ENCODE measurements around the gene ENOX1. TPM values are rescaled to one million over a fixed set of nuclear protein-coding genes. Genes with fewer than 3 reads are reported as not detected.

The ENOX1 gene
- total RNA-seq, 1 experiment from 2014 or later = 0.26 TPM

DNA sequence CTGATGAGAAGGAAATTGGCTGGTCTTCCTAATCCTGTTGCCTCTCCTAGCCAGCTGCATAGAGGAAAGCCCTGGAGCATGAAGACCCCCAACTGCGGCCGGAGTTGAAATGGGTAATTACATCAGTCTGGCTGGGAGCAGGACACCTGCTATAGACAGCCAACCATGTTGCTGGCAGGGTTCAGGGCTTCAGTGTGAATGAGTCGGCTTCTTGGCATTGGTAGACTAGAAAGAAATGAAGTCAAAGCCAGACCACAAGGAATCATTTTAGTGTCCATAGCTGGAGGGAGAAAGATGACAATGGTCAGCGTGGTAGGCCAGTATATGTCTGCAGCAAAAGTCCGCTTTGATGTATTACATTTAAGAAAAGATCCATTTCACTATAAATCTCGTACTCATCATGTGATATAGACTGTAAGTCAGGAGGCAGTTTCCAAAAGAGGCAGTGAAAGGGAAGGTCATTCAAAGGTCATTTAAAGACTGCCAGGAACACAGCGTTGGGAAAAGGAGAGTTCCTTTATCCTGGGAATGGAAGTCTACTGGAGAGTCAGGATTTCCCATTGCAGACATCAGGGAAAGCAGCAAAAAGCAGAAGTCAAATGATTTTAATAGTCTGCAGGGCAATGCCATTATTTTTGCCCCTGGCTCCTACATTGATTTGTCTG is 500.7 kb downstream of the ENOX1 start (continued):
- TF ChIP-seq ZNF232 (CRISPR knock-in tag; IDR thresholded peaks at IDR 0.05) = no peak
- no peak for TF ChIP-seq EMX1 (CRISPR knock-in tag; IDR thresholded peaks at IDR 0.05)

- no peaks in the 10 kb centered on the region for H3K27me3 Mint-ChIP-seq (ENCODE audit: low read depth)
- ChIA-PET POLR2A (no interaction called here), CTCF (no interaction called here)
- H3K4me3 Mint-ChIP-seq = no peak overlapping the region
- DNase-seq (ENCODE audit: low spot score) (no peak), ATAC-seq (no peak)
- no peaks in the 10 kb centered on the region for H3K36me3 Mint-ChIP-seq
- peaks cover 5% of the 10 kb centered on the region; the same call in 1 of the 2 replicates for H3K4me1 Mint-ChIP-seq
- TF ChIP-seq TEAD4 (CRISPR knock-in tag; IDR thresholded peaks at IDR 0.05) (no peak), JAZF1 (CRISPR knock-in tag; IDR thresholded peaks at IDR 0.05) (no peak), EMX1 (CRISPR knock-in tag; IDR thresholded peaks at IDR 0.05) (no peak), ELF4 (CRISPR knock-in tag; IDR thresholded peaks at IDR 0.05; ENCODE audit: low read depth) (no peak)
- H3K9me3 Mint-ChIP-seq = no peaks in the 10 kb centered on the region
- H3K27ac Mint-ChIP-seq = no peak overlapping the region
Observed at GRCh38 chr13:43284162-43284561, 502.6 kb downstream of the ENOX1 start.

GRCh38 chr13:43279696-43280095 is 507.1 kb downstream of the ENOX1 start:
- DNase-seq (ENCODE audit: low spot score) = no peak
- ChIA-PET POLR2A (no interaction called here), CTCF (no interaction called here)
- H3K4me1 Mint-ChIP-seq = 0 out of 2 replicates have a peak, but pooled peaks cover 3% of the 10 kb centered on the region
- H3K4me3 Mint-ChIP-seq = no peak overlapping the region
- no peak overlapping the region for H3K27ac Mint-ChIP-seq
- no peaks in the 10 kb centered on the region for H3K9me3 Mint-ChIP-seq
- H3K27me3 Mint-ChIP-seq (ENCODE audit: low read depth) = no peaks in the 10 kb centered on the region
- H3K36me3 Mint-ChIP-seq = no peaks in the 10 kb centered on the region
- TF ChIP-seq EMX1 (CRISPR knock-in tag; IDR thresholded peaks at IDR 0.05) (no peak), PREB (CRISPR knock-in tag; IDR thresholded peaks at IDR 0.05; ENCODE audit: borderline replicate concordance) (no peak), MXD4 (CRISPR knock-in tag; IDR thresholded peaks at IDR 0.05; ENCODE audit: borderline replicate concordance) (no peak), GTF2I (CRISPR knock-in tag; conservative IDR thresholded peaks at IDR 0.05) (no peak), JAZF1 (CRISPR knock-in tag; IDR thresholded peaks at IDR 0.05) (no peak), MLX (CRISPR knock-in tag; IDR thresholded peaks at IDR 0.05) (no peak), ZNF416 (CRISPR knock-in tag; IDR thresholded peaks at IDR 0.05) (no peak), FOXK1 (CRISPR knock-in tag; IDR thresholded peaks at IDR 0.05) (no peak), KAT7 (CRISPR knock-in tag; IDR thresholded peaks at IDR 0.05; ENCODE audit: borderline replicate concordance) (no peak), ATF1 (CRISPR knock-in tag; IDR thresholded peaks at IDR 0.05) (no peak), PRDM15 (CRISPR knock-in tag; IDR thresholded peaks at IDR 0.05) (no peak), ZNF138 (CRISPR knock-in tag; conservative IDR thresholded peaks at IDR 0.05) (no peak), ZNF219 (CRISPR knock-in tag; IDR thresholded peaks at IDR 0.05; ENCODE audit: borderline replicate concordance) (no peak)
- ATAC-seq = no peak

DNA sequence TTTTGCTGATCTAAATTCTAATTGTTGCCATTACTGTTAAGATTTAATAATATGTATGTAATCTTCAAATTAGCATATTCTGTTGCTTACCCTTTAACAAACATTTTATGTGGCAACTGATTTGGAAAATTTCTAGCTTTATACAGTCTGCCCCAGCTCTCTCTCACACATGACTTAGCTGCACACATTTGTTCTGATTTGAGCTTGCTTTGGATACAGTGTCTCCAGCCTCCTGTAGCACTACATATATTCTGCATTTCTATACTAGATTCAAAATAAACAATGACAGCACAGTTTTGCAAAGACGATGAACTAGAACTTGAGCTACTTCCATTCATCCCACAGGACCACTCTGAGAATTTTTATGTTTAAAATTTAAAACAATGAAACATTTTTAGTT is 508.6 kb downstream of the ENOX1 start:
- Mint-ChIP-seq H3K4me3 (no peak overlapping the region), H3K27me3 (ENCODE audit: low read depth) (no peaks in the 10 kb centered on the region), H3K36me3 (no peaks in the 10 kb centered on the region), H3K9me3 (no peaks in the 10 kb centered on the region), H3K27ac (no peak overlapping the region), H3K4me1 (peaks cover 4% of the 10 kb centered on the region; the same call in 1 of the 2 replicates)
- ChIA-PET POLR2A (no interaction called here), CTCF (no interaction called here)
- DNase-seq (ENCODE audit: low spot score) (no peak), ATAC-seq (no peak)
- TF ChIP-seq ZNF138 (CRISPR knock-in tag; conservative IDR thresholded peaks at IDR 0.05) (no peak), ZNF512 (CRISPR knock-in tag; IDR thresholded peaks at IDR 0.05; ENCODE audit: borderline replicate concordance) (no peak), ZNF423 (CRISPR knock-in tag; IDR thresholded peaks at IDR 0.05) (no peak), PREB (CRISPR knock-in tag; IDR thresholded peaks at IDR 0.05; ENCODE audit: borderline replicate concordance) (no peak), NR2C2 (CRISPR knock-in tag; IDR thresholded peaks at IDR 0.05) (no peak)
- TF ChIP-seq, protein P1, sequence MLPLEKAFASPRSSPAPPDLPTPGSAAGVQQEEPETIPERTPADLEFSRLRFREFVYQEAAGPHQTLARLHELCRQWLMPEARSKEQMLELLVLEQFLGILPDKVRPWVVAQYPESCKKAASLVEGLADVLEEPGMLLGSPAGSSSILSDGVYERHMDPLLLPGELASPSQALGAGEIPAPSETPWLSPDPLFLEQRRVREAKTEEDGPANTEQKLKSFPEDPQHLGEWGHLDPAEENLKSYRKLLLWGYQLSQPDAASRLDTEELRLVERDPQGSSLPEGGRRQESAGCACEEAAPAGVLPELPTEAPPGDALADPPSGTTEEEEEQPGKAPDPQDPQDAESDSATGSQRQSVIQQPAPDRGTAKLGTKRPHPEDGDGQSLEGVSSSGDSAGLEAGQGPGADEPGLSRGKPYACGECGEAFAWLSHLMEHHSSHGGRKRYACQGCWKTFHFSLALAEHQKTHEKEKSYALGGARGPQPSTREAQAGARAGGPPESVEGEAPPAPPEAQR (CRISPR knock-in tag; IDR thresholded peaks at IDR 0.05) = no peak
